Posterior vena cava (tissue), 2 donors: ENCODE data around the gene SLC31A2. TPM values are rescaled to one million over a fixed set of nuclear protein-coding genes. Genes with fewer than 3 reads are reported as not detected.
"Not testable (repeated sequence)": the region's sequence is repeated elsewhere in the genome, so short reads cannot be mapped to it uniquely, and the experiment has no call there.

ENCODE experiments used
- DNase-seq: peaks from one replicate; pipeline ENCODE4 v3.0.0-alpha.2; 2020; ENCODE audit warnings: low spot score
- intact Hi-C, 2 donors: fragments of 100-400 bp; cut with DNase I; formaldehyde crosslinking; loops; one replicate each; pipeline versions ENCODE4 v1.14.1 to v1.14.2; 2022 to 2023
- total RNA-seq, 2 donors: library from RNA; stranded (reverse); fragmentation: NEBNext Ultra II Directional; extraction: Animal tissue kit (Norgen Biotek cat#: 25700); gene quantifications; one replicate each; pipeline ENCODE4 v1.2.1, GENCODE V29; 2021
- donor health status: DM: yes; HTN: yes; CAD: no.
- donor health status: DM: yes; HTN: yes; CAD: no.

Gene SLC31A2
- total RNA-seq, 2 donors from 2014 or later: 9.7 to 13.6 TPM

DNA sequence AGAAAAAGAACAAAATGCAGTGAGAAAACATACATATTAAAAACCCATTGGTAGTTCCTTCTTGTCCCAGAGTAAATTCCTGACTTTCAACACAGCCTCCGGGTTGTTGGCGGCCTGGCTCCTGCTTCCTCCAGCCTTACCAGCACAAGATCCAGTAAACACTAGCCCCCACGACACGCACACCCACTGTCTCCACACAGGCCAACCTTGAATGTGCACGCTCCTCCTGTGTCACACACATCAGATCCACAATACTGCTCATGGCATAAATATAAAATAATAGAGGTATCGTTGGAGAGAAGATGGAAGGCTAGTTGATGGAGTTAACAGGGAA, 2.5 kb upstream of the SLC31A2 start:
- intact Hi-C loops: no loop called here
- DNase-seq: no peak

DNA sequence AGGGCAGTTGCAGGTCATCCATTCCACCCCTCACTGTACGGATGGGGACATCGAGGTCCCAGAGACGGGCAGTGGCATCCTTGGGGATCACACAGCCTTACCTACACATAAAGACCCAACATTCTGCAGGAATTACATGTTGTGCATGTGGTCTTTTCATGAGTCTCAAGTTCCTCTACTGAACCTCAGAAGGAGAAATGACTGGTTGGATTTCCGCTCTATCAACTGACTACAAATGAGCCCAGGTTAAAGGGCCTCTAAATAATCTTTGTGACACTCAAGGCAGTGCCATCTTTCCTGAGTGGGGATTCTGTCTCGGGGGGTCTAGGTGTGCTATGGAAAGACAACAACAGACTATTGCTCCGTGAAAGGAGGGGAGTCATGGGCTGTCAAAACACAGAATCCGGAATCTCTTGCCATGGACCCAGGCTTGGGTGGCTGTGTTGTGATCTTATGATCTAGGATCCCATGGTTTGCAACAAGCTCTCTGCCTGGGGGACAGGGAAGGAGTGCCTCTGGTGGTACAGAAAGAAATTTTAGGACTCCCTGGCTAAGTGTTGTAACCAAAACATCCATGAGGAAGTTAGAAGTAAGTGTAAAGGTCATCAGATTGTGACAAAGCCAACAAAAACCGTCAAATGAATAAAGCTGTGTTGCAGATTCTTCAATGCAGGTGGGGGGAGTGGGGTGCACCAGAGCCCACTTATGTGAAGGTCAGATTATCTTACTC, 1.9 kb upstream of the SLC31A2 start:
- intact Hi-C loops: no loop called here
- DNase-seq: no peak

DNA sequence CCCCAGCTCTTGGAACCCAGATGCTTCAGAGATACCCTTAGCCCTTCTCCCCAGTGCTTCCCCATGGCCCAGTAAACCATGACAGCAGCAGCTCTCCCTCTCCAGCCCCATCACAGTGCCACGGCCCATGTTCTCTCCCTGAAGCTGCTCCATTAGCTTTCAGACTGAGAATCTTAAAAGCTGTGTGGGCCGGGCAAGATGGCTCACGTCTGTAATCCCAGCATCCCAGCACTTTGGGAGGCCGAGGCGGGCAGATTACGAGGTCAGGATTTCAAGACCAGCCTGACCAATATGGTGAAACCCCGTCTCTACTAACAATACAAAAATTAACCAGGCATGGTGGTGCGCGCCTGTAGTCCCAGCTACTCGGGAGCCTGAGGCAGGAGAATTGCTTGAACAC, 1.2 kb upstream of the SLC31A2 start:
- DNase-seq, intact Hi-C loops: not testable (repeated sequence)

GRCh38 chr9:113151696-113152630, 1.2 kb downstream of the SLC31A2 start:
- intact Hi-C loops: no loop called here

GRCh38 chr9:113152699-113153098, 1.9 kb downstream of the SLC31A2 start:
- intact Hi-C loops: no loop called here
- DNase-seq: no peak

More at GRCh38 chr9:113151696-113152630, 1.2 kb downstream of the SLC31A2 start:
- DNase-seq: no peak

GRCh38 chr9:113153599-113153998, 2.8 kb downstream of the SLC31A2 start:
- no peak for DNase-seq
- intact Hi-C loops: no loop called here

DNA sequence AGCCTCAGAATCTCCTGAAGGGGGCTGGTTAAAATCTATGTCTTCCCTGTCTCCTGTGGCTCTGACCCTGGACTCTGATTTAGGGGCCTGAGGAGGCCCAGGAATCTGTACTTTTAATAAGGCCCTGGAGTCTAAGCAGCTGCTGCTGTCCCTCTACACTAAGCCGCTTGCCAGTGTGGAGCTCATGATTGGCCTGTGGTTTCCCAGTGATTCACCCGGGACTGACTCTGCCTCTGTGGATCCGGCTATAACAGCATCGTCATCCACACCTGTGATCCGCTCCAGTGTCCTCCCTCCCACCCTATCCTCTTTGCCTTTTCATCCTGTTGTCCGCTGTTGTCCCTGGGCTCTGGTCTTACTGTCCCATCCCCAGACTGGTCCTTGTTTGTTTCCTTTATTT, 3.7 kb downstream of the SLC31A2 start:
- intact Hi-C loops: no loop called here
- no peak for DNase-seq

DNA sequence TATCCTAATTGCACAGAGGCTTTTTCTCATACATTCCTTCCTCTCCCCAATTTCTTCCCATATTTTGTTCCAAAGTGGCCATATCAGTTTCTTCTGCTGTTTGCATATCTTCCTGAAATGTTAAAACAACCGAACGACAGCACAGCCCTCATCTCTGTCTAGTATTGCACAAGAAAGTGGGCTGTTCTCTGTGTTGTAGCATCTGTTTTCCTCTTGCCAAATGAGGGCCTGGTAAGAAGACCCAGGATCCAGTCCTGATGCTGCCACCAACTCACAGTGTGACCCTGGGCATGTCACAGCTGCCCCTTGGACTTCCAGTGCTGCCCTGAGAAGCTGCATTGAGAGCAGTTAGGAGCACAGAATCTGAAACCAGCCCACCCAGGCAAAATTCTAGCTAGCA, 4.1 kb downstream of the SLC31A2 start:
- intact Hi-C loops: no loop called here

GRCh38 chr9:113155911-113156588, 5.2 kb downstream of the SLC31A2 start:
- intact Hi-C loops: no loop called here

More for the DNA sequence above, 4.1 kb downstream of the SLC31A2 start:
- DNase-seq: no peak

GRCh38 chr9:113156880-113157279, 6.1 kb downstream of the SLC31A2 start:
- intact Hi-C loops: no loop called here

More at GRCh38 chr9:113155911-113156588, 5.2 kb downstream of the SLC31A2 start:
- no peak for DNase-seq

GRCh38 chr9:113158446-113158845, 7.6 kb downstream of the SLC31A2 start:
- DNase-seq: no peak
- intact Hi-C loops: no loop called here

More at GRCh38 chr9:113156880-113157279, 6.1 kb downstream of the SLC31A2 start:
- no peak for DNase-seq

GRCh38 chr9:113160571-113160970, 9.8 kb downstream of the SLC31A2 start:
- no peak for DNase-seq
- intact Hi-C loops: no loop called here

DNA sequence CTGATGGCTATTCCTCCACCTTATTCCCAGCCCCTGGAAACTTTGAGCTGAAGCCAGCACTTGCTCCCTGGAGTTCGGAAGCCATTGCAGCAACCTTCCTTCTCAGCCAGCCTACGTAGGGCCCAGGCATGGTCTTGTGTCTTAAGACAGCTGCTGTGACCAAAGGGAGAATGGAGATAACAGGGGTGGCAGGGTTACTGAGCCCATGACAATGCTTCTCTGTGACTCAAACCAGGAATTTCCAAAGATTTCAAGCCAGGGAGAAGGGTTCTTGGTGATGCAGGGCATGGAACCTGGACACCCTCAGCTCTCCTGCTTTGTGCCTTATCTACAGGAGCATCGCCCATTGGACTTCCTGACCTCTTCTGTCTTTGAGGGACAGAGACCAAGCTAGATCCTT, 12.2 kb downstream of the SLC31A2 start:
- intact Hi-C loops: no loop called here

DNA sequence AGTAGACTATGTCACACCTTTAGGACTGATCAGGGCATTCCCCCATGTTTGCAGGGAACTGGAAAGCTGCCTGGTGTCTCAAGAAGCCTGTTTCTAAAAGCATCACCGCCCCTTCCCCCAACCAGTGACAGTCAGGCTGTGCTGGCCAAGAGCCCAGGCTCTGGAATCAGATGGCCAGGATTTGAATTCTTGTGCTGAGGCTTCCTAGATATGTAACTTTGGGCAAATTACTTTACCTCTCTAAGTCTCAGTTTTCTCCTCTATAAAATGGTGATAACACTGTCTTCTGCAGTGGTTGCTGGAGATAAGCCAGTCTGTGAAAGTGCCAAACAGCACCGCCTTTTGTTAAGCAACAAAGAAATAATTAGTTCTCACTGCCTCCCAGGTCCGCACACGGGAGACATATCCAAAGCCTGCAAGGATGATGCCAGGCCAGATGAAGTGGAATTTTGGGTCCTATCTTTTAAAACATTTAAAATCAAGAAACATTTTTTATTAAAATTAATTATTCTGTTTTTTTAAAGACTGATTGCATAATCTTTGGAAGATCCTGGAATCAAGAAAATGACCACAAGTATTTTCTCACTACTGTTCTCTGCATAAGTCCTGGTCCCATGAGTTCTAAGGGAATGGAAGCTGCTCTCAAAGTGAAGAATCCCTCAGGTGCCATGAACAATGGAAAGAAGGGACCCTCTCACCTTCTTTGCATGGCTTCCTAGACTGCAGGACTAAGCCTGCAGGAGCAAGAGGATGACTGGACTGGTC, 13.9 kb downstream of the SLC31A2 start:
- no peak for DNase-seq
- intact Hi-C loops: loop anchor here in 1 of 2 donors (5.0 kb wide), 1 partner anchor 188 kb away; no protein-coding TSS in a partner anchor

More for the DNA sequence above, 12.2 kb downstream of the SLC31A2 start:
- no peak for DNase-seq

DNA sequence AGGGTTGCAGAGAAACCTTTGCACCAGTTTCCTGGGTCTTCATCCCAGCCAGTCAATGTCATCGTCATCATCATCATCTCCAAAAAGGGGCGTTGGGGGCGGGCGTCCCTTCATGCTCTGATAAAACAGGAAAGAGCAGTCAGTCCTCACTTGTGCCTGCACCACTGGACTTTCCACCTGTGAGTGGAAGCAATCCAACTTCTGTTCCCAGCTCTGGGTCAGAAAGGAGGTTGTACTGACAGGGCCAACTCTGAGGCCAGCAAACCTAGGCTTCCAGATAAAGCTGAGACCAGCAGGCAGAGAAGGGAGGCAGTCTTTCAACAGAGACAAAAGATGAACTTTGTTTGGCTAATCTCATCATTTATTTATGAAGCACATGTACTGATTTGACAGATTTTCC, 15.2 kb downstream of the SLC31A2 start:
- DNase-seq: no peak
- intact Hi-C loops: loop anchor here in 1 of 2 donors (5.0 kb wide), 1 partner anchor 186 kb away; no protein-coding TSS in a partner anchor

GRCh38 chr9:113168809-113169208, 18.0 kb downstream of the SLC31A2 start:
- no peak for DNase-seq
- intact Hi-C loops: loop anchor here in 1 of 2 donors (5.0 kb wide), 1 partner anchor 183 kb away; no protein-coding TSS in a partner anchor

GRCh38 chr9:113173341-113173740, 22.5 kb downstream of the SLC31A2 start:
- intact Hi-C loops: no loop called here
- no peak for DNase-seq

DNA sequence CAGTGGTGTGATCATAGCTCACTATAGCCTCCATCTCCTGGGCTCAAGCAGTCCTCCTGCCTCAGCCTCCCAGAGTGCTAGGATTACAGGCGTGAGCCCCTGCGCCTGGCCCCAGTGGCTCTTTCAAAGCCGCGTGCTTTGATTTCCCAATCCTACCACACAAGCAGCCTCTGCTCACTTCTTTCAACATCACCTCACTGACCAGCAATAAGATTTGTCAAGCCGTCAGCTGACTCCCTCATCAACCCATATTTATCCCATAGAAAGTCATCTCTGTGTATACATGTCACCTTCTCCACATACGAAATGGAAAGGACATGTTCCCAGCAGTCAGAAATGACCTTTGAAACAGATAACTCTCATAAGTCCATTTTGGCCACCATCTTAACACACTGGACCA, 26.0 kb downstream of the SLC31A2 start:
- intact Hi-C loops: no loop called here
- DNase-seq: no peak

GRCh38 chr9:113177251-113177650, 26.4 kb downstream of the SLC31A2 start:
- intact Hi-C loops: no loop called here

More at GRCh38 chr9:113177251-113177650, 26.4 kb downstream of the SLC31A2 start:
- DNase-seq: no peak
